ENCODE results near the gene IL18RAP.

Gene IL18RAP

DNA sequence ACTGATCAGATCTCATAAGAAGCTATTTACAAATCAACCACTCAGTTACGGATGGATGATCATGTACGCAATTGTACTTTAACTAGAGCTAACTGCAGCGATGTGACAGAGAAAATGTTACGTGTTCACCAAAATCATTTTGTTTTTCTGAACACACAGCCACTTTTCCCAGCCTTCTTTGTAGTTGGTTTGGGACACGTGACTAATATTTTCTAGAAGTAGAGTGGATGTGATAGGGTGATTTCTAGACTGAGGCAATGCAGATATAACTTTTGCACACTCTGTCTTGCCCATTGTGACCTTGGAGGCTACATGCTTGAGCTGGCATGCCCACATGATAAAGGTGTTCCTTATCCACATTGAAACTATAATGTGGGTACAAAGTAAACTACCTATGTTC, 40.2 kb downstream of the IL18RAP start:
- DNase-seq: no peak

DNA sequence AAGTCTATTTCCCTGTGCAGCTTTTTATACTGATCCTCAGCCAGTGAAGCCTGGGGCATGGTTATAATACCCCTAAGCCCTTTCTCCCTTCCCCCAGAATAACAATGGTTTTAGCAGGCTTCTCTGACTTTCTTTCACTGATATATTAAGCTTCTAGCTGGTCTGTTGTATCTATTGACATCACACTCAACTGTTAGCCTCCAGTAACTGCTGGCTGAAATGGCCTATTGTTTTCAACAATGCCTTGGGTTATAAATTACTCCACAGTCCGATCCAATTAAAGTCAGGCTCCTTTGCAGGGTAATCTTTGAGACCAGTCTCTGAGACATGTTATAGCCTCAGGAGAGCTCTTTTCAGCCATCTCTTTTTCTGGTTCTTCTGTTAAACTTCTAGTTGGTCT, 47.2 kb downstream of the IL18RAP start:
- DNase-seq: no peak

DNA sequence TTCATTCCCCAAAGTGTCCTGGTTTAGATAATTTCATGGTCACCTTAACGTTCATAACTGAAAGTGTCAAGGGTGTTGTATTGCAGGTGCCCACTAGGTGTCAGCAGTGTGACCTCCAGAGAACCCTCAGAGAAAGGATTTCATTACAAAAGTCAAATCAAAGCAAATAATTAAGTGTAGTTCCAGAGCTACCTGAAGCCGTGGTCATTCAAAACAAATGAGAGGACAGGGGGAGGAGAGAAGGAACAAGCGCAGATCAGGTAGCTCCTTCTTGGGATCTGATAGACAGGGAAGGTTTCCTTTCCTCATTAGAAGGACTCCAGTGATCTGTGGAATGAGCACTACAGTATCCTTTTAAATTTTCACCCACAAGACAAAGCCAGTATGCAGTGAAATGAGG, 50.1 kb downstream of the IL18RAP start, which contains the start of gene SLC9A4:
Gene SLC9A4, plus strand, starts transcription at position 207 of the 400 bp plus-strand sequence. CDS start 534 bp downstream, outside the sequence.
- peak; percentile 22 for DNase-seq

DNA sequence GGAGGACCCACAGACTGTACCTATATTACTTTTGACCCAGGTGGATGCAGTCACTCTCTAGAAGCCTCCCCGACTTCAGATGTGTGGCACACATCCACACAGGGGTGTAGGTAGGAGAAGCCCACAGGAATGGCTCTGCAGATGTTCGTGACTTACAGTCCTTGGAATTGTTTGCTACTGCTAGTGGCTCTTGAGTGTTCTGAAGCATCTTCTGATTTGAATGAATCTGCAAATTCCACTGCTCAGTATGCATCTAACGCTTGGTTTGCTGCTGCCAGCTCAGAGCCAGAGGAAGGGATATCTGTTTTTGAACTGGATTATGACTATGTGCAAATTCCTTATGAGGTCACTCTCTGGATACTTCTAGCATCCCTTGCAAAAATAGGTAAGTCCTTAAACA, 50.7 kb downstream of the IL18RAP start:
- DNase-seq: no peak

DNA sequence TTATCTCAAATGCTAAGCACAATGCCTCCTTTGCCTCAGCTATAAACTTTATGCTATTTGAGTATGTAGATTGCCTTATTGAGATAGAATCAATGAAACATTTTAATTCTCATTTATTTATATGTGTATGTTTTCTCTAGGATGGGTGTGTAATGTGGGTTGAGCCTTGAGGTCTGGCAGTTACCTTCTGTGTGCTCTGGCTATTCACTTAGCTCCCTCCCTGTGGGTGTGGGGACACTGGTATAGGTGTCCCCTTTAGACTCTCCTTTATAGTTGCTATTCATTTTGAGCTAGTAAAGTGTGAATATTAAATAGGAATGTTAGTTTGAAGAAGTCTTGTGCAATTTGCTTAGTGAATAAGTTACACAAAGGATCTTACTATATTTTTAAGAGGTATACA, 51.8 kb downstream of the IL18RAP start:
- no peak for DNase-seq

DNA sequence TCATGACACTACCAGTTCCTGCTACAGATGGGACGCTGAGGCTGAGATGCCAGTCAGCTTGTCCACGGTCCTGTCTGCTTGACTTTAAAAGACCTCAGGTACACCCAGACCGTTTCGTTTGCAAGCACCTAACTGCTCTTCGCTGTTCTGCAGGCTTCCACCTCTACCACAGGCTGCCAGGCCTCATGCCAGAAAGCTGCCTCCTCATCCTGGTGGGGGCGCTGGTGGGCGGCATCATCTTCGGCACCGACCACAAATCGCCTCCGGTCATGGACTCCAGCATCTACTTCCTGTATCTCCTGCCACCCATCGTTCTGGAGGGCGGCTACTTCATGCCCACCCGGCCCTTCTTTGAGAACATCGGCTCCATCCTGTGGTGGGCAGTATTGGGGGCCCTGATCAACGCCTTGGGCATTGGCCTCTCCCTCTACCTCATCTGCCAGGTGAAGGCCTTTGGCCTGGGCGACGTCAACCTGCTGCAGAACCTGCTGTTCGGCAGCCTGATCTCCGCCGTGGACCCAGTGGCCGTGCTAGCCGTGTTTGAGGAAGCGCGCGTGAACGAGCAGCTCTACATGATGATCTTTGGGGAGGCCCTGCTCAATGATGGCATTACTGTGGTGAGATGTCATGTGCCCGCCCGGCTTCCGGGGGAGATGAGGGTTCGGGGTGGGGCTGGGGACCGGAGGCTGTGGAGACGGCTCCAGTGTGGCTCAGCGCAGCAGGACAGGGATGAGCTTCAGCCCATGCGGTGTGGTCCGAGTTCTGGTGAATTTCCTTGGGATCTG, 55.9 kb downstream of the IL18RAP start:
- DNase-seq: no peak

DNA sequence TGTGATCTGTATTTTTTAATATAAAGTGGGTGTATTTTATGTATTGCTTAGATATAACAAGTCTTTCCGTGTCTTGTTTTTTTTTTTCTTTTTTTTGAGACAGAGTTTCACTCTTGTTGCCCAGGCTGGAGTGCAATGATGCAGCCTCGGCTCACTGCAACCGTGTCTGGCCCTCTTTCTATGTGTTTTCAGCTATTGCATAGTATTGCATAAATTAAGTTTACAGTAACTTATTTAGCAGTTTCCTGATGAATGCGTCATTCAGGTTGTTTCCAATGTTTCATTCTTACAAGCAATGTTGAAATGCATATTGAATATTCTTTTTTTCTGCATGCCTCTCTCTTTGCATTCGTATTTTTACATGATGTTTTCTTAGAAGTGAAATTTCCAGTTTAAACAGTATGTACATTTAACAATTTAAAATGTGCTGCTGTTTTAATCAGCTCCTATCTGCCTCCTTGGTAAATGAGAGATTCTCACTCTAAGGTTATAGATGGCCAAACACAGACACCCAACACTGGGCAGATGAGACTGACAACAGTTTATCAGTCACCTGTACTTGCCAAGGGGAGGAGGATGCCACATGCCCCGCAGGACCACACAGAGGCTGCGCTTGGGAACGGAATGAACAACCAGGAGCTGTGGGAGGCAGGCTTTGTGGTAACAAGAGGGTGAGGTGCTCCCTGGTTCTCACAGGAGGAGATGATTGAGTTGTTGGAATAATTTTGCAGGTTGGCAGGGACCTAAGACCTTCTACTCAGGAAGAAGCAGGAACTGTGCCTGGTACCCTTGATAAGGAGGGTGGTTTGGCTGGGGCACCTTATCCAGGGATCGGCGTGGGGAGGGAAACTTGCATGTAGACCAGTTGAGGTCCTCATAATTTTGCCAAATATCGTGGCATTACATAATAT, 57.6 kb downstream of the IL18RAP start:
- DNase-seq: no peak

DNA sequence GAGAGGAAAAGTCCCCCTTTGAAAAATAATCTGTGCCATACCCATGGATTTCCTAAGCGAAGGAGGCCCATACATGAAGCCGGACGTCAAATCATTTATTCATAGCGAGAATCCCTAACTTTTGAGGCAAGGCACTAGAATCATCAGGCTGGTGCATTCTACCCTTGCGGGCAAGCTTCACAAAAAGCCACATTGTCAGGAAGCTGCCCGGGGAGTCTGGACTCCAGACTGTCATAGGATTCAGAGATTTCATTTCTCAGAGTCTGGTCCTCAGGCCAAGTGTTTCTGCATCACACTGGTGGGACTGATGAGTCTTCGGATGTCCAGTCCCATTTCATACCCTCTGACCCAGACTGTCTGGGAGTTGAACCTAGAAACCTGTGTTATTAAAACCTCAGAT, 59.0 kb downstream of the IL18RAP start:
- DNase-seq: no peak

DNA sequence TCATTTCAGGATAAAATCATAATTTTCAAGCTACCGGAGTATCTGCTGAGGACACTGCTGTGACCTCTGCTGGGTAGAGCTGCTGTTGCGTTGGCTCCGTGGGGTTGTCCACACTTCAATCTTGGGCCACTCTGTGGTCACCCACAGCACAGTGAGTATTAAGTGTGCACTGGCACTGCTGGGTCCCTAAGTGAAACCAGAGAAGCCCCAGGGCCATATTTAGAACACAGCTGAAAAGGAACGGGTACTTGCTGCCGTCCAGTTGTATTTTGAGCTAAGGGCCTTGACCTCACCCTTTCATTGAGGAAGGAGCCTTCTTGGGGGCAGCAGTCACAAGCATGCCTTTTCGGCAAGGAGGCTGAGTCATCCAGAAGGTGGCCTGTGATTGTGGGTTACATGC, 60.1 kb downstream of the IL18RAP start:
- no peak for DNase-seq

DNA sequence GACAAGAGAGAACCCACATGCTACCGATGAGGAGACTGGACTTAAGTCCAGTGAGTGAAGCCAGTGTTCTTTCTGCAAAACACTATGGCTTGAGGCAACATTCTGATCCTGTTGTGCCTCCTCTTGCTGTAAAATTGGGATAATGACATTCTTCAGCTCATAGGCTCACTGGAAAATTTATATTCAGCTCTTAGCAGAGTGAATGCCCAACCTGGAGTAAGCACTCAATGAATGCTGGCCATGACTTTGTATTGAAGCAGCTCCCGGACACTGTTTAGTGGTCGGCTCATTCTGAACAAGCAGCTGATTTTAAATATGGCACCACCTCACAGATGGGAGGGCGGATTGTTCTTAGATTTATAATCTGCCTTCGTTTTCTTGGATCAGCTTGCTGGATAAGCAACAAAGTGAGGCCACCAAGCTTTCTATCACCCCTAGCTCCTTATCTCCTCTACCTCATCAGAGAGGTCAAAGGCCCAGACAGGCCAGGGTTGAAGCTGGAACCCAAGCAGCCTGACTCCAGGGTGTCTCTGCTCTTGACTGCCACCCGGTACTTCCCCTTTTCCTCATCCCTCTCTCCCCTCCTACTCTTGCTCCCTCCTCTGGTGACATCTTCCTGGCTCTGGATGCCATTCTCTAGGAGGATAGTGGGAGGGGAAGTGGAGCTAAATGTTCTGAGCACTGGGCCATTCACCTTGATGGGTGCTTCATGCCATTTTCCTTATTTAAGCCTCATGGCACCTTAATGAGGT, 61.5 kb downstream of the IL18RAP start:
- no peak for DNase-seq

DNA sequence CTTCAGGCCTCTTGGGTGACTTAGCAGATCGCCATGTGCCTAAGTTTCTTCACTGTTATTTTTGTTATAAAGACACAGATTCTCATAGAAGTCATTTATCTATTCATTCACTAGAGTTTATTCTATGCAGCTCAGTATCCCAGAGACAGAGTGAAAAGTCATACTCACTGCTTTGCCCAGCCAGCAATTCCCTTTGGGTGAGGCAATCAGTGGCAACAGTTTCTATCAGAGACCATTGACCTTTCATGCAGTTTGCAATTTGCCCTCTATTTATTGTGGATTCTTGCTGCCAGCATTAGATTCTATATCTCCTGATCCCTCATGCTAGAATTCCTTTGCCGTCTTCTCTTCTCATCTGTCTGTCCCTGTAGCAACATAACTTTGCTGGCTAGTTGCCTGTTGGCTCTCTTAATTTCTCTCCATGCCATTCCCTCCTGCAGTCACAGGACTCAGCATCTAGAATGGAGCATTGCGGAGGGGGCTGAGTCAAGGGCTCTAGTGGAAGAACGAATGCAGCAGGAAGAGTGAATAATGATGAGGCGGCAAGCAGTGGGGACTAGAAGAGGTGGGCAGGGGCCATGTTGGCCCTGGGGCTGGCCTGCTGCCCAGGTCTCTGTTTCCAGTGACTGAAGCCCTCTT, 62.3 kb downstream of the IL18RAP start:
- no peak for DNase-seq

DNA sequence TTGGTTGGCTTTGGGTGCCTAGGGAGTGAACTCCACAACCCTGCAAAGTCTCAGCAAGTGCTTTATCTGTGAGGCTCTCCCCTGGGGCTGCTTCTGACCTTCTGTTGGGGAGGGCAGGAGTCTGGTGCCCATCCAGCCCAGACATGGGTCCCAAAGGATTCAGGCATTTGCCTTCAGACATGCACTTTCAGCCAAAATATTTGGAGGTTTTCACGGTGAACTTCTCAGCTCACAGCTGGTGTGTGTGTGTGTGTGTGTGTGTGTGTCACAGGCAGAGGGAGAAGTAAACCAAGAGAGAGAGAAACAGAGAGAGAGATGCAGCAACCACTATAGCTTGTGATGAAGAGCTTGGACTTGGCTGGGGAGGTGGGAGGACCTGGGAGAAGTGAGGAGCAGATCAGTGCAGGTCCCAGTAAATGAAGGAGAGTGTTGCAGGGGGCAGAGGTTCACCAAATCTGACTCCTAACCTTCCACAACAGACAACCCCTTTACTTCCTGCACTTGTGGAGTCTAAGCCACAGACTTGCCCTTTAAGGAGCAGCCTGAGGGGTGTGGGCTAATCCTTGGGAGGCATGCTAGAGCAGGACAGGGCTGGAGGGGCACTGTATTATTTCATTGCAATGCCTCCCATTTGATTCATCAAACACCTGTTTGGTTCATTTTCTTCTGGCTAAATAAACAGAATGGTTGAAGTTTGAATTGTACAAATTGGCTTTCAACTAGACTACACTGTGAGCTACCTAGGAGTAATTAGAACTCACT, 64.2 kb downstream of the IL18RAP start:
- DNase-seq: no peak

DNA sequence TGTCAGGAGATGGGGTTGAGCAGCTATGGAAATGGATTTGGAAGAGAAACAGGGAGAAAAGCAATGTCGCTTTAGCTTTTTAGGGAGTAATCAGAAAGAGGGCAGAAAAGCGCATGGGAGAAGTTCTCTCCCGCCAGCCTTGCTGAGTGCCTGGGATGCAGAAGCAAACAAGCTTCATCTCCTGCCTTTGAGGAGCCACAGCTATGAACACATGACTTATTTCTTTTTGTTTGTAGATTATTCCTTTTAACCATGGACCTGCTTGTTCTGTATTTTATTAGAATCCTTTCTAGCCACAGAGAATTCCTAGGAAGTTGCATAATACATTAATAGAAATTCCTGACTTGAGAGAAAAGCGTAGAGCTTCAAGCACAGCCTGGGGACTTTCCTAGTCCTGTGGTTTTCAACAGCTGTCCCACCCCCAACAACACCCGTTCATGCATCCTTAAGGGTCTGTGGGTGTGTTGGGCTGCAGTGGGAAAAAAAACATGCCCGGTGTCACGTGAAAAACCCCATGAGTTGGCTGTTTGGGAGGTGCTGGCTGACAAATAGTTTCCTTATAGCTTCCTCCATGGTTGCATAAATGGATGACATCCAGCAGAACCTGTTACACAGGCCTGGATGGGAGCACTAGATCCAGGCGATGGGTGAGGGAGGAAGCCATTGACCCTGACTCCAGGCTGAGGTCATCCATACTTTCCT, 65.0 kb downstream of the IL18RAP start:
- no peak for DNase-seq

DNA sequence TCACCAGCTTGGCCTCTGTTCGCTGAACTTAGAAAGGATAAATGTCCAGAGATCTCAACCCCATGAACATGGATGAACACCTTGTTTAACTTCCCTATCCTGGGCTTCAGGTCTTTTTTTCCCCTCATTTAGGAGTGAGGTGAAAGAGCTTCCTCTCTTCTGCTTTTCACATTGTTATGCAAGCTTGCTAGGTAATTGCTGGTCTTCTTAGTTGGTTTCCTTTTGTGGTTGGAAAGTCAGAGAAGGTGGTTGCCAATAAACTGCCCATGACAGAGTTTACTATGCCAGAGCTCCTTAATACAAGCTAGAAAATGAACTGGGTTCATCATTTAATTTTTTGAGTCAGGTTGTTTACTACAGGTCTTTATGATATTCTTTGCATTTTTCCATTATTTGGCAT, 66.7 kb downstream of the IL18RAP start:
- DNase-seq: no peak

DNA sequence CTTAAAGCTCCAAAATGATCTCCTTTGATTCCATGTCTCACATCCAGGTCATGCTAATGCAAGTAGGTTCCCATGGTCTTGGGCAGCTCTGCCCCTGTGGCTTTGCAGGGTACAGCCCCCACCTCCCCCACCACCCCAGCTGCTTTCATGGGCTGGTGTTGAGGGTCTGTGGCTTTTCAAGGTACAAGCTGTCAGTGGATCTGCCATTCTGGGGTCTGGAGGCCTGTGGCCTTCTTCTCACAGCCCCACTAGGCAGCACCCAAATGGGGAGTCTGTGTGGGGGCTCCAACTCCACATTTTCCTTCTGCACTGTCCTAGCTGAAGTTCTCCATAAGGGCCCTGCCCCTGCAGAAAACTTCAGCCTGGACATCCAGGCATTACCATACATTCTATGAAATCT, 69.0 kb downstream of the IL18RAP start:
- no peak for DNase-seq

DNA sequence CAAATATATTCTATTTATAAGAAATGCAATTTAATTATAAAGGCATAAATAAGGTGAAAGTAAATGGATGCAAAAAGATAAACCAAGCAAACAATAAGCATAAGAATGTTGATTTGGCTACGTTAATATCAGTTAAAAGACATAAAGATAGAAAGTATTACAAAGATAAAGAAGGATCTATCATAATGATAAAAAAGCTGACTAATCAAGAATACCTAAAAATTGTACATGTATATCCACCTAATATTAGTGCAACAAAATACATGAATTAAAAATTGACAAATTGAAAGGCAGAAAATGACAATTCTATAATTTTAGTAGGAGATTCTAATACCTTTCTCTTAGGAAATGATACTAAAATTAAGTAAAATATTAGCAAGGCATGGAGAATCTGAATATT, 71.6 kb downstream of the IL18RAP start:
- DNase-seq: no peak

DNA sequence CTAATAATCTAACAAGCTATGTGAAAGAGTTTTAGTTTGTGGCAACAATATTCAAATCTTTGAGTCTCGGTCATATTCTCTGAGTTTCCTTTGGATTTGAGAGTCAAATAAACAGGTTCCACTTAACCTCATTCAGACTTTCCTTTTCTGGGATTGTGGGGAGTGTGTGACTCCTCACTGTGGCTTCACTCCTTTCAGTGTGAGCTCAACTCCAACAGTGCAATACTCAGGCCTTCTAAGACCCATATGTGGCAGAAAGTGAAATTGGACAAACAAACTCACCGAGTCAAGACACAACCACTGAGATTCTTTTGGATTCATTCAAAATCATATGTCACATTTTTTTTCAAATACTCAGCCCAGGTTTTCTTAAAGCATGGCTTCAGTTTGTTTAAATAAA, 75.5 kb downstream of the IL18RAP start:
- DNase-seq: no peak

DNA sequence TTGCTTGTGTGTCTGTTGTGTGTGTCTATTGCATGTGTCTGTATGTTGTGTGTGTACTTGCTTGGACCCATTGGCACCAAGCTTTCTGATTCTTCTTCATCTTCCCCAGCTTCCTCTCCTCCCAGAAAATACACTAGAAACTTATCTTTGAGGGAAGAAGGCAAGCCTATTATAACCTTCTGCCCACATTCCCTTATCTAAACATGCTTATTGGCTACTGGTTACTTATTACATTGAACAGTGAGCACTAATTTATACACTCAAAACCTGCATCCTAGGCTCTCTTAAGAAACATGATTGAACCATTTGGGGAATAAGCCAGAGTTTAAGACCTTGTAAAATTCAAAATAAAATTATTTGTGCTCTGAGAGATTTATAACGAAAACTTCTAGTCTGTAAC, 76.6 kb downstream of the IL18RAP start:
- DNase-seq: no peak
